CD14-positive monocyte (primary cell): ENCODE data around the gene ANXA10. TPM values are rescaled to one million over a fixed set of nuclear protein-coding genes. Genes with fewer than 3 reads are reported as not detected.

ENCODE experiments used
- DNase-seq, 3 donors: peaks; one replicate each; pipeline ENCODE4 v3.0.0-alpha.2; 2011 to 2022
- H2AFZ ChIP-seq: 2 replicates; pipeline ENCODE4 v1.6.0; 2012; ENCODE audit warnings: mild to moderate bottlenecking, low read depth, low read length, inconsistent platforms; ENCODE audit not compliant: insufficient read depth, poor library complexity, severe bottlenecking
- H3K27ac ChIP-seq, 2 donors: 1 replicate in 1 of 2; 2 replicates in 1 of 2; pipeline ENCODE4 v1.5.1; 2012 to 2013; ENCODE audit warnings: low read length in 2 of 2, control low read depth in 1 of 2, inconsistent platforms in 1 of 2, low read depth in 1 of 2, mild to moderate bottlenecking in 1 of 2
- H3K27me3 ChIP-seq, 2 donors: one replicate each; pipeline versions ENCODE4 v1.6.0 to v1.6.1; 2011 to 2013; ENCODE audit warnings: low read length in 2 of 2; ENCODE audit not compliant: control insufficient read depth in 2 of 2, insufficient read depth in 2 of 2
- H3K36me3 ChIP-seq, 2 donors: replicated peaks in 1 of 2; 1 replicate in 1 of 2; 2 replicates in 1 of 2; pipeline versions ENCODE4 v1.5.1 to v1.6.1; 2012 to 2013; ENCODE audit warnings: low read length in 2 of 2, control low read depth in 1 of 2, inconsistent platforms in 1 of 2, mild to moderate bottlenecking in 1 of 2; ENCODE audit not compliant: insufficient read depth in 2 of 2, control insufficient read depth in 1 of 2
- H3K4me1 ChIP-seq, 2 donors: 1 replicate in 1 of 2; 2 replicates in 1 of 2; pipeline versions ENCODE4 v1.5.1 to v1.6.1; 2012 to 2013; ENCODE audit warnings: low read length in 2 of 2, control low read depth in 1 of 2, inconsistent platforms in 1 of 2, mild to moderate bottlenecking in 1 of 2, moderate library complexity in 1 of 2; ENCODE audit not compliant: insufficient read depth in 2 of 2, control insufficient read depth in 1 of 2
- H3K4me2 ChIP-seq: replicated peaks from 2 replicates; pipeline ENCODE3; 2012; ENCODE audit warnings: low read length, moderate library complexity, mild to moderate bottlenecking; ENCODE audit not compliant: poor library complexity, severe bottlenecking; ENCODE audit errors: extremely low read depth
- H3K4me3 ChIP-seq, 3 experiments: fragments of 200-600 bp in 1 of 3; sonication (generic) in 1 of 3; replicated peaks in 1 of 3; 1 replicate in 2 of 3; 2 replicates in 1 of 3; pipeline ENCODE4 v1.5.1; 2011 to 2013; ENCODE audit warnings: low read length in 3 of 3, mild to moderate bottlenecking in 3 of 3, control low read depth in 2 of 3, low read depth in 2 of 3, inconsistent platforms in 1 of 3, moderate library complexity in 1 of 3
- H3K79me2 ChIP-seq: 2 replicates; pipeline ENCODE4 v1.6.0; 2012; ENCODE audit warnings: mild to moderate bottlenecking, control low read depth, inconsistent platforms, low read length, moderate library complexity; ENCODE audit not compliant: insufficient read depth
- H3K9ac ChIP-seq: 2 replicates; pipeline ENCODE4 v1.6.0; 2017; ENCODE audit warnings: low read length, mild to moderate bottlenecking; ENCODE audit not compliant: insufficient read depth, poor library complexity, severe bottlenecking
- H3K9me3 ChIP-seq, 2 donors: replicated peaks in 1 of 2; 1 replicate in 1 of 2; 2 replicates in 1 of 2; pipeline versions ENCODE4 v1.5.1 to v1.6.1; 2012 to 2013; ENCODE audit warnings: low read length in 2 of 2, control low read depth in 1 of 2; ENCODE audit not compliant: control insufficient read depth in 1 of 2, insufficient read depth in 1 of 2
- H4K20me1 ChIP-seq: 2 replicates; pipeline ENCODE4 v1.6.0; 2012; ENCODE audit warnings: mild to moderate bottlenecking, low read length, control low read depth, moderate library complexity; ENCODE audit not compliant: insufficient read depth
- H3K27ac Mint-ChIP-seq, 7 donors: one replicate each; pipeline ENCODE4 v1.8.0; 2020; ENCODE audit warnings: mild to moderate bottlenecking in 7 of 7, mixed read lengths in 7 of 7, moderate library complexity in 6 of 7, inconsistent platforms in 2 of 7
- H3K27me3 Mint-ChIP-seq, 3 donors: one replicate each; pipeline ENCODE4 v1.8.0; 2021 to 2022; ENCODE audit warnings: low read depth in 3 of 3, mild to moderate bottlenecking in 3 of 3, mixed read lengths in 3 of 3, moderate library complexity in 3 of 3, inconsistent platforms in 1 of 3
- H3K36me3 Mint-ChIP-seq, 2 donors: one replicate each; pipeline ENCODE4 v1.8.0; 2020; ENCODE audit warnings: mixed read lengths in 2 of 2, inconsistent platforms in 1 of 2, mild to moderate bottlenecking in 1 of 2
- H3K4me1 Mint-ChIP-seq: one replicate; pipeline ENCODE4 v1.8.0; 2020; ENCODE audit warnings: mild to moderate bottlenecking, mixed read lengths
- H3K4me3 Mint-ChIP-seq, 2 donors: one replicate each; pipeline ENCODE4 v1.8.0; 2020; ENCODE audit warnings: mild to moderate bottlenecking in 2 of 2, mixed read lengths in 2 of 2, moderate library complexity in 1 of 2
- H3K9me3 Mint-ChIP-seq, 7 donors: one replicate each; pipeline ENCODE4 v1.8.0; 2020 to 2022; ENCODE audit warnings: mixed read lengths in 7 of 7, mild to moderate bottlenecking in 6 of 7, moderate library complexity in 6 of 7, inconsistent platforms in 2 of 7
- CTCF ChIP-seq: fragments of 200-600 bp; IDR thresholded peaks from one replicate; pipeline ENCODE4 v1.8.0; 2022; ENCODE audit warnings: antibody characterized with exemption, mild to moderate bottlenecking
- WGBS: methylation state at CpG from one replicate; pipeline ENCODE4 v1.1.5; 2013; ENCODE audit warnings: missing lambda C conversion rate; ENCODE audit not compliant: insufficient coverage; 5-methylcytosine and 5-hydroxymethylcytosine counted together
- intact Hi-C, 2 donors: fragments of 100-400 bp; cut with micrococcal nuclease; formaldehyde crosslinking; loops; one replicate each; pipeline versions ENCODE4 v1.15.0 to v1.15.1; 2023
- polyA plus RNA-seq, 3 donors: library from polyadenylated mRNA; depleted of rRNA in 1 of 3; unstranded in 2 of 3; stranded (reverse) in 1 of 3; fragments of 300-500 nt in 2 of 3; fragments of >200 nt in 1 of 3; fragmentation: Illumina TruSeq in 2 of 3; gene quantifications; 1 replicate in 2 of 3; 2 replicates in 1 of 3; pipeline ENCODE4 v1.2.3, GENCODE V29; 2012 to 2021

ANXA10 gene
- polyA plus RNA-seq, 3 donors, result not detected

GRCh38 chr4:168124008-168124641, 31.8 kb downstream of the ANXA10 start:
- no peaks in the 10 kb centered on the region for H3K4me1 ChIP-seq
- H3K79me2 ChIP-seq, result no peaks in the 10 kb centered on the region
- WGBS, result 94% methylated on average over 4 of the region's 5 CpGs
- no peaks in the 10 kb centered on the region for H3K27me3 ChIP-seq
- Mint-ChIP-seq H3K27me3 (no peaks in the 10 kb centered on the region), H3K4me3 (no peak overlapping the region), H3K9me3 (peaks cover 0 to 5% (median 0%) of the 10 kb centered on the region in 7 donors), H3K27ac (no peak overlapping the region), H3K36me3 (no peaks in the 10 kb centered on the region), H3K4me1 (peaks cover under 1% of the 10 kb centered on the region)
- H3K9ac ChIP-seq, result no peak overlapping the region
- H3K9me3 ChIP-seq, result no peaks in the 10 kb centered on the region
- no peak overlapping the region for H3K27ac ChIP-seq
- no peak overlapping the region for H3K4me2 ChIP-seq
- intact Hi-C loops, result no loop called here
- no peak overlapping the region for H2AFZ ChIP-seq
- DNase-seq, result no peak
- H3K4me3 ChIP-seq, result no peak overlapping the region
- H3K36me3 ChIP-seq, result no peaks in the 10 kb centered on the region
- TF ChIP-seq CTCF, result no peak
- no peaks in the 10 kb centered on the region for H4K20me1 ChIP-seq

GRCh38 chr4:168126952-168127351, 34.6 kb downstream of the ANXA10 start:
- Histone ChIP-seq H3K27ac (no peak overlapping the region), H3K9me3 (no peaks in the 10 kb centered on the region), H3K9ac (no peak overlapping the region), H3K4me1 (no peaks in the 10 kb centered on the region), H3K36me3 (no peaks in the 10 kb centered on the region), H4K20me1 (no peaks in the 10 kb centered on the region), H3K27me3 (no peaks in the 10 kb centered on the region), H3K79me2 (no peaks in the 10 kb centered on the region), H3K4me2 (no peak overlapping the region), H2AFZ (no peak overlapping the region), H3K4me3 (no peak overlapping the region)
- H3K9me3 Mint-ChIP-seq, result peaks cover 0 to 10% (median 0%) of the 10 kb centered on the region in 7 donors
- no peak for TF ChIP-seq CTCF
- WGBS, result no CpG with 5 or more reads among the region's 2 CpGs
- no peaks in the 10 kb centered on the region for H3K4me1 Mint-ChIP-seq
- intact Hi-C loops, result no loop called here
- DNase-seq, result no peak
- H3K36me3 Mint-ChIP-seq, result no peaks in the 10 kb centered on the region
- no peak overlapping the region for H3K27ac Mint-ChIP-seq
- H3K4me3 Mint-ChIP-seq, result no peak overlapping the region
- H3K27me3 Mint-ChIP-seq, result no peaks in the 10 kb centered on the region
